Parathyroid adenoma (tissue), 2 donors: ENCODE results near the gene FOXL1.

Experiments
- H2AFZ ChIP-seq: fragments of 300-600 bp; sonication (generic); one replicate; pipeline ENCODE4 v1.7.0; 2017; ENCODE audit warnings: antibody characterized with exemption, mild to moderate bottlenecking
- H3K27ac ChIP-seq: fragments of 300-600 bp; sonication (generic); one replicate; pipeline ENCODE4 v1.7.0; 2017
- H3K27me3 ChIP-seq: fragments of 300-600 bp; sonication (generic); one replicate; pipeline ENCODE4 v1.7.0; 2017; ENCODE audit warnings: low read length; ENCODE audit not compliant: control insufficient read depth, insufficient read depth
- H3K36me3 ChIP-seq: fragments of 300-600 bp; sonication (generic); one replicate; pipeline ENCODE4 v1.7.0; 2017; ENCODE audit warnings: low read length; ENCODE audit not compliant: control insufficient read depth, insufficient read depth
- H3K4me1 ChIP-seq: fragments of 300-600 bp; sonication (generic); one replicate; pipeline ENCODE4 v1.7.0; 2017; ENCODE audit warnings: control low read depth
- H3K4me2 ChIP-seq: fragments of 300-600 bp; sonication (generic); one replicate; pipeline ENCODE4 v1.7.0; 2017; ENCODE audit warnings: low read length
- H3K4me3 ChIP-seq: fragments of 300-600 bp; sonication (generic); one replicate; pipeline ENCODE4 v1.7.0; 2017; ENCODE audit warnings: low read depth, low read length
- H3K79me2 ChIP-seq: fragments of 300-600 bp; sonication (generic); one replicate; pipeline ENCODE4 v1.7.0; 2017; ENCODE audit warnings: control low read depth
- H3K9ac ChIP-seq: fragments of 300-600 bp; sonication (generic); one replicate; pipeline ENCODE4 v1.7.0; 2017; ENCODE audit warnings: mild to moderate bottlenecking
- H3K9me3 ChIP-seq: fragments of 300-600 bp; sonication (generic); one replicate; pipeline ENCODE4 v1.7.0; 2017; ENCODE audit warnings: low read length; ENCODE audit not compliant: control insufficient read depth
- CTCF ChIP-seq: fragments of 300-600 bp; sonication (generic); IDR thresholded peaks from one replicate; pipeline ENCODE4 v1.7.0; 2017; ENCODE audit warnings: antibody characterized with exemption, mild to moderate bottlenecking
- donor health status: primary hyperparathyroidism.

The FOXL1 gene

DNA sequence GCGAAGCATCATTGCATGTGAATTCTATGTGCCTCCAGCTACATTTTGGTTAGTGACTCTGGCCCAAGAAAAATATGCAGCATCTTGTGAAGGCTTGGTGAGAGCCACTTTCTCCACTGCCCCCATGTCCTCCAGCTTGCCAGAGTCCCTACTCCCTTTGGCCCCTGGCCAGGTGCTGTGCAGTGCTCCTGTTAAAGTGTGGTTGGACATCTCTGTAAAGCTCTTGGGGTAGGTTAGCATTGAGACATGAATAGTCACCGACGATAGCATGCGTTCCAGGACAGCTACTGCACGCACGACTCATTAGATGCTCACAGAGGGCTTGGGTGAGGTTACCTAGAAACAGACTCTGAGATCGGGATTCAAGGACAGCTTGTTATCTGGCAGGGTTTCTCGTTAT lies 48.6 kb downstream of the FOXL1 start:
- no peaks in the 10 kb centered on the region for H3K79me2 ChIP-seq
- no peak overlapping the region for H3K4me2 ChIP-seq
- TF ChIP-seq CTCF: no peak
- peaks cover 12% of the 10 kb centered on the region for H3K4me1 ChIP-seq
- H3K9me3 ChIP-seq: no peaks in the 10 kb centered on the region
- H3K27me3 ChIP-seq: no peaks in the 10 kb centered on the region
- no peak overlapping the region for H3K4me3 ChIP-seq
- H3K9ac ChIP-seq: no peak overlapping the region
- no peak overlapping the region for H3K27ac ChIP-seq
- H2AFZ ChIP-seq: no peak overlapping the region
- no peaks in the 10 kb centered on the region for H3K36me3 ChIP-seq

GRCh38 chr16:86628614-86629013 lies 50.3 kb downstream of the FOXL1 start:
- no peak overlapping the region for H3K4me2 ChIP-seq

GRCh38 chr16:86630471-86630870 lies 52.1 kb downstream of the FOXL1 start:
- Histone ChIP-seq H3K27me3 (no peaks in the 10 kb centered on the region), H3K4me2 (no peak overlapping the region), H2AFZ (no peak overlapping the region), H3K27ac (no peak overlapping the region), H3K36me3 (no peaks in the 10 kb centered on the region), H3K9ac (no peak overlapping the region), H3K4me1 (peaks cover under 1% of the 10 kb centered on the region), H3K4me3 (no peak overlapping the region), H3K79me2 (no peaks in the 10 kb centered on the region), H3K9me3 (no peaks in the 10 kb centered on the region)
- TF ChIP-seq CTCF: no peak

More at GRCh38 chr16:86628614-86629013, 50.3 kb downstream of the FOXL1 start:
- Histone ChIP-seq H3K4me3 (no peak overlapping the region), H2AFZ (no peak overlapping the region), H3K4me1 (peaks cover 12% of the 10 kb centered on the region), H3K9ac (no peak overlapping the region), H3K9me3 (no peaks in the 10 kb centered on the region), H3K27ac (no peak overlapping the region), H3K27me3 (no peaks in the 10 kb centered on the region), H3K36me3 (no peaks in the 10 kb centered on the region), H3K79me2 (no peaks in the 10 kb centered on the region)
- no peak for TF ChIP-seq CTCF

DNA sequence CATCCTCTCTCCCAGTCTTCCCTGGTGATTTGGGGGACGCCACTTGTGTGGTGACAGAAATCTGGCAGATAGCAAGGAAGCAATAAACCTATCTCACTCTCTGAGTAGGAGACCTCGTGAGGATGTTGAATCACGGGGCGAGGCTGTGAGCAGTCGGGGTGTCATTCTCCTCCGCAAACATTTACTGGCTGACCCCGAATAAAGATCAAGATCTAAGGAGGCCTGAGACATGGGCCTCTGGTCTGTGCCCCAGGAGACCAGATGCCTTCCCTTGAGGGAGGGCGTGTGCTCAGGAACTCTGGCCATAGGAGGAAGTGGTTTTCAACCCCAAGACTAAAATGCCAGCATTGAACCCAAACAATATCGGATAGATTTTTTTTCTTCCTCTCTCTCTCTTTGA lies 53.1 kb downstream of the FOXL1 start:
- Histone ChIP-seq H3K4me2 (no peak overlapping the region), H3K27me3 (no peaks in the 10 kb centered on the region), H3K4me1 (no peaks in the 10 kb centered on the region), H3K9ac (no peak overlapping the region), H3K36me3 (no peaks in the 10 kb centered on the region), H3K9me3 (no peaks in the 10 kb centered on the region), H3K79me2 (no peaks in the 10 kb centered on the region), H3K27ac (no peak overlapping the region), H3K4me3 (no peak overlapping the region), H2AFZ (no peak overlapping the region)
- TF ChIP-seq CTCF: no peak
